WERI-Rb-1 (cell line): ENCODE measurements around the gene ZNF544.
A peak's percentile ranks its signal among the peaks of the same experiment; 100 is the strongest.

Experiments
- DNase-seq: peaks from one replicate; pipeline ENCODE4 v3.0.0-alpha.2; 2020
- H3K27ac ChIP-seq: fragments of 250-450 bp; sonication (Bioruptor Pico); 2 replicates; pipeline ENCODE4 v1.5.1; 2020; ENCODE audit warnings: mild to moderate bottlenecking, moderate library complexity
- H3K27me3 ChIP-seq: fragments of 250-450 bp; sonication (Bioruptor Pico); 2 replicates; pipeline ENCODE4 v1.5.1; 2021; ENCODE audit warnings: mild to moderate bottlenecking, low read depth, moderate library complexity; ENCODE audit not compliant: insufficient read depth, severe bottlenecking
- H3K36me3 ChIP-seq: fragments of 250-450 bp; sonication (Bioruptor Pico); 2 replicates; pipeline ENCODE4 v1.5.1; 2020; ENCODE audit warnings: mild to moderate bottlenecking, moderate library complexity
- H3K4me3 ChIP-seq: 2 replicates; pipeline ENCODE4 v1.5.1; 2011; ENCODE audit warnings: low read depth, mild to moderate bottlenecking, control low read depth, low read length
- H3K9me3 ChIP-seq: fragments of 250-450 bp; sonication (Bioruptor Pico); 2 replicates; pipeline ENCODE4 v1.5.1; 2021; ENCODE audit warnings: mild to moderate bottlenecking, moderate library complexity; ENCODE audit not compliant: severe bottlenecking
- CTCF ChIP-seq: IDR thresholded peaks from 2 replicates; pipeline ENCODE4 v1.5.1; 2011; ENCODE audit warnings: low read depth, mild to moderate bottlenecking, control low read depth, inconsistent platforms, low read length

Gene ZNF544

GRCh38 chr19:58279925-58280316, 51.2 kb downstream of the ZNF544 start:
- TF ChIP-seq CTCF = no peak

GRCh38 chr19:58284199-58284598, 55.5 kb downstream of the ZNF544 start:
- Histone ChIP-seq H3K36me3 (peaks cover 83% of the 10 kb centered on the region), H3K27ac (no peak overlapping the region)

More at GRCh38 chr19:58279925-58280316, 51.2 kb downstream of the ZNF544 start:
- Histone ChIP-seq H3K4me3 (peak overlapping the region; percentile 94), H3K27ac (peak overlapping the region; percentile 96), H3K9me3 (no peaks in the 10 kb centered on the region), H3K27me3 (no peaks in the 10 kb centered on the region), H3K36me3 (peaks cover 58% of the 10 kb centered on the region)
- no peak for DNase-seq

GRCh38 chr19:58291943-58292342, 63.2 kb downstream of the ZNF544 start:
- TF ChIP-seq CTCF = no peak
- H3K9me3 ChIP-seq = no peaks in the 10 kb centered on the region
- H3K27ac ChIP-seq = no peak overlapping the region
- H3K4me3 ChIP-seq = no peak overlapping the region
- peaks cover 93% of the 10 kb centered on the region for H3K36me3 ChIP-seq
- H3K27me3 ChIP-seq = no peaks in the 10 kb centered on the region
- DNase-seq = no peak

More at GRCh38 chr19:58284199-58284598, 55.5 kb downstream of the ZNF544 start:
- Histone ChIP-seq H3K9me3 (no peaks in the 10 kb centered on the region), H3K4me3 (no peak overlapping the region), H3K27me3 (no peaks in the 10 kb centered on the region)
- TF ChIP-seq CTCF = no peak
- no peak for DNase-seq

GRCh38 chr19:58294743-58295374, 66.1 kb downstream of the ZNF544 start:
- H3K36me3 ChIP-seq = peaks cover 92% of the 10 kb centered on the region
- no peaks in the 10 kb centered on the region for H3K9me3 ChIP-seq
- no peaks in the 10 kb centered on the region for H3K27me3 ChIP-seq
- H3K4me3 ChIP-seq = no peak overlapping the region
- TF ChIP-seq CTCF = no peak
- no peak overlapping the region for H3K27ac ChIP-seq
- DNase-seq = no peak

- Histone ChIP-seq H3K9me3 (no peaks in the 10 kb centered on the region), H3K36me3 (peaks cover 94% of the 10 kb centered on the region), H3K27ac (no peak overlapping the region), H3K27me3 (no peaks in the 10 kb centered on the region), H3K4me3 (no peak overlapping the region)
- no peak for TF ChIP-seq CTCF
- DNase-seq = no peak
Observed at GRCh38 chr19:58296104-58296503, 67.4 kb downstream of the ZNF544 start.

GRCh38 chr19:58300620-58301019, 71.9 kb downstream of the ZNF544 start:
- no peaks in the 10 kb centered on the region for H3K27me3 ChIP-seq
- TF ChIP-seq CTCF = no peak
- H3K36me3 ChIP-seq = peaks cover 67% of the 10 kb centered on the region
- no peak overlapping the region for H3K27ac ChIP-seq
- DNase-seq = no peak
- no peak overlapping the region for H3K4me3 ChIP-seq
- H3K9me3 ChIP-seq = no peaks in the 10 kb centered on the region
